Ureter (tissue), 1 donor: ENCODE results near the gene DESI2. TPM values are rescaled to one million over a fixed set of nuclear protein-coding genes. Genes with fewer than 3 reads are reported as not detected.
"Not testable (repeated sequence)": the region's sequence is repeated elsewhere in the genome, so short reads cannot be mapped to it uniquely, and the experiment has no call there.

ENCODE experiments used
- DNase-seq: peaks from one replicate; pipeline ENCODE4 v3.0.0-alpha.2; 2020; ENCODE audit warnings: low spot score
- total RNA-seq: library from RNA; stranded (reverse); gene quantifications from one replicate; pipeline ENCODE4 v1.2.4, GENCODE V29; 2023
- donor health status: DM: yes; HTN: yes; CAD: no.

DESI2 gene
- total RNA-seq, 1 donor from 2014 or later = 22.1 TPM

DNA sequence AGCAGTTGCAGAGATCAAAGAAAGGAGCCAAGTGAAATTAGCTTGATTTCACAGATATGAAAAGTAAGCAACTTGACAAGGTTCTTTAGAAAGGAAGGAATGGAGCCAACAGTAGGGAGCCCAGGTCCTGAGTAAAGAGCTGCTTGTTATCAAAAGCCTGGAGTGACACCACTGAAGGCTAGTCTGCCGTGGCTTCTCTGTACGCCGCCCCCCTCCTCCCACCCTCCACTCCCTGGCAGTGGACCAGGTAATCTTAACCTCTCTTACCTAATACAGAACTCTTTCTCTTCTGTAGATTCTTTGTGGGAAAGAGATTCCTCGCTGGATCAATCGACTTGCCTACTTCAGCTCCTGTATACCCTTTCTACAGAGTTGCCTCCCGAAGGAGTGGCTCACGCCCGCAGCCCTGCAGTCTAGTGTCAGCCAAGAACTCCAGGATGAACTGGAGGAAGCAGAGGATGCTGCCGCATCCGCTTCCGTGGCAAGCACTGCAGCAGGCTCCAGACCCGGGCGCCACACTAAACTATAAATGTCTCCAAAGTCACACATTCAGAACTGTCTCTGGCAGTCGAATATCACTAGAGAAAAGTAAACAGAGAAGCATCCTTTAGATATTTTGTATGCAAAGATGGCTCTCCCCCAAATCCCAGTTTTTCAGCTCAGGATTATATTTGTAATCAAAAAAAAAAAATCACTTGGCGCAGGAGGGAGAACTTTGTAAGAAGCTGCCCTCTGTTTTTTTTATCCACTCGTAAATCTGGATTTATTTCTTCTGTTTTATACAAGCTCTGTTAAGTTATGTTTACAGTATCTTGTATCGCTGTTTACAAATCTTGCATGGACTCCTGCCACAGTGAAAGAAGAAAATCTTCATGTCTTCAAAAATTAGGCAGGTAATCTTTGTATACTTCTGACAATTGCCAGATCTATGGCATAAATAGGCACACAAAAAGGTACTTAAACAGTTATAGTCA is 52.6 kb downstream of the DESI2 start:
- no peak for DNase-seq

DNA sequence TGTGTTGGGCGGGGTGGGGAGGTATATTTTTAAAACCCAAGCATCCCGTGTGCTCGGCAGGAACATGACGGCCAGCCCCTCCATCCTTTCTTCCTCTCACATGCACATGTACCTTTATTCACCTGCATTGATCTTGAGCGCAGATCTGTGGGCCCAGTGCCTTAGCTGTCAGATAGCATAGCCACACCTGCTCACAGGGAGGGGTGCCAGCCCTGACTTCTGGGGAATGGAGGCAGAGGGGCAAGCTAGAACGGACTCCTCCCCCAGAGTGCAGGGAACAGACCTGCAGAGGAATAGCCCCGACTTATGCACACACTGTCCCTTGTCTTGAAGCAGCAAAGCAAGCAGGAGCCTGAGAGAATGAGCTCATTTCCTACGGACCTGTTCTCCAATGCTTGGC is 56.1 kb downstream of the DESI2 start:
- DNase-seq = no peak

DNA sequence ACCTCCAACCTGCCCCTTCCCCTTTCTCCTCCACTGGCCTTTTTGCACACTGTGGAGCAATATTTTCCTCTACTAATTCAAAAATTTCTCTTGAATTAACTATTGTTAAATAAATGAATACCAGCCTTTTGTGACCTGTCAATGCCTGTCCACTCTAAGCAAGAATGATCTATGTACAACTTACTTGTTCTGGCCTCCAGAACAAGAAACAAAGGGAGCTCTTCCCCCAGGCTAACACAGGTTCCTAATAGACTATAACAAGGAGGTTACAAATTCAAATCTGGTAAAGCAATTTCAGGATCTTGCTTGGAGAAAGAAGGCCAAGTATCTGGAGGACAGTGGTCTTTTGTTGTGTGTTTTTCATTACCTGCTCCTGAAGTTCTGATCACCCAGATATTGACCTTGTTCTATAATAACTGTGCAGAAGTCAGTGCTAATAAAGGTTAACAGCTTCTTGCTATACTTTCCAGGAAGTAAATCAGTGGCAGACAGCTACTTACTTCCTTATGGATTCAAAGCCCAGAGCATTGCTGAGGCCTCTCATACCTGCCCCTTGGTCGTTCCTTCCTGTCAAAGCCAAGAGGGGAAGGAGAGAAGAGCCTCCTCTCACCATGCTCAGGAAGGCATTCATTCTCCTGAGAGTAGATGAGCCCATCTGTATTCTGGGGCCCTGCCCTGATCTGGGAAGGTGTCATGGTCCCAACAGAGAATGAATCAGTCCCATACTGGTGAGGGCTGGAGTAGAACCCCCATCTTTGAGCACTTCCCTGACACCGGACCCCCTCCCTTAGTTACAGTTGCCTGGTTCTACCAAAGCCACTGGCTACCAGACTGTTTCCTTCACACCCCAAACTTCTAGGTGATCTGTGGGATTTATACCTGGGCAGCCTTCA is 56.8 kb downstream of the DESI2 start:
- DNase-seq = no peak

GRCh38 chr1:244710474-244711062 is 57.6 kb downstream of the DESI2 start:
- no peak for DNase-seq

DNA sequence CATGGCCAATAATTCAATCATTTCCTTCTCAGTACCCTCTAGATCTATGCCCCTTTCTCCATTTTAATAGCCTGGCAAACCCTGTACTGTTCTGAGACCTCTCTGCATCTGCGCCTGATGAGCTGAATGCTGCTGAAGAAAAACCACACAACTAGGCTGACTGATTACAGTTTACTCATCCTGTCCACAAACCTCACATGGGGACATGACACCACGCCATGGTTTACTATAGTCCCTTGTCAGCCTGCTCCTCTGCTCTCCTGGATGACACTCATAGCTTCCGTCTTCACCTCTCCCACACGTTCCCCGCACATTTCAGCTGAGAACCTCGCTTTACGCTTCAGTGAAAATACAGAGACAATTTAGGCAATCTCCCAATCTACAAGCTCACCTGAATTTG is 59.7 kb downstream of the DESI2 start:
- DNase-seq = no peak

DNA sequence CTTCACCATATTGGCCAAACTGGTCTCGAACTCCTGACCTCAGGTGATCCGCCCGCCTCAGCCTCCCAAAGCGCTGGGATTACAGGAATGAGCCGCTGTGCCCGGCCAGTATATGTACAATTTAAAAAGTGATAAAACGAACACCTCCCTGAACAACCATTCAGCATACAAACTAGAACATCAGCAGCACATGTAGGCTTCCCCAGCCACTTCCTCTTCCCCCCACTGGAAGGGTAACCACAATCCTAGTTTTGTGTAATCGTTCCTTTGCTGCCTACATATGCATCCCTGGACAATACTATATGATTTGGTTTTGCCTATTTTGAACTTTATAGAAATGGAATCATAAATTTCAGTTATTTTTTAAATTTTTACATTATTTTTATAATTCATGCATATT is 60.4 kb downstream of the DESI2 start:
- no peak for DNase-seq

- DNase-seq = no peak
These were observed 75.0 kb downstream of the DESI2 start for GRCh38 chr1:244727871-244728474.

GRCh38 chr1:244730153-244730933 is 77.4 kb downstream of the DESI2 start:
- no peak for DNase-seq

GRCh38 chr1:244730934-244731434 is 78.1 kb downstream of the DESI2 start:
- no peak for DNase-seq

DNA sequence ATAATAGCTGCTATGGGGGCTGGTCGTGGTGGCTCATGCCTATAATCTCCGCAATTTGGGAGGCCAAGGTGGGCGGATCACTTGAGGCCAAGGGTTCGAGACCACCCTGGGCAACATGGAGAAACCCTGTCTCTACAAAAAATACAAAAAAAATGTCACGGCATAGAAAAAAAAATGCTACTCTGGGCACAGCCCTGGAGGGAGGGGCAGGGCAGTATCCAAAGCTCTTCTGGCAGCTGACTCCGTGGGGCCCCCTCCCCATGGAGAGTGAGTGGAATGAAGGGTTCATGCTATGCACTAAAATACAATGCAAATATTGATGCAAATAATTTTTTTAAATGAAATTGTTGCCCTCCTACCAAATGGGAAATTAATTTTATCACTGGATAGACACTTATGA is 78.7 kb downstream of the DESI2 start:
- no peak for DNase-seq

- DNase-seq = no peak
These were observed 80.0 kb downstream of the DESI2 start for GRCh38 chr1:244732851-244733450.

DNA sequence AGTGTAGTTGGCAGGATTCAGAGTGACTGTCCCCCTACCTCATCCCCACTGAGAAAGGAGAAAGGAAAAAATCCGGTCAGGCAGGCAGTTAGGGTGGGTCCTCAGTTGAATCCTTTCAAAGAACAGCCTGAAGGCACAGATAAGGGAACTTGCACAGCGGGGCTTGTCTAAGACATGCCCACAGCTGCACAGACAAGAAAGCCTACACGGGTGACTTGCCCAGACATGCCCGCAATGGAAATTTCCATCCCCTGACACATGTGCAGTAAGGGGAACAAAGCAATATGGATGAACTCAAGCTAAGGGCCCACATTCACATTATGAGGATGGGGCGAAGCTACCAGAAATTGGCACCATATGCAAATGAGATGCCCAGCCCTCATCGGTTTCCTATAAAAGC is 82.5 kb downstream of the DESI2 start:
- DNase-seq = no peak

- DNase-seq = no peak
These were observed 83.1 kb downstream of the DESI2 start for GRCh38 chr1:244735876-244736561.

DNA sequence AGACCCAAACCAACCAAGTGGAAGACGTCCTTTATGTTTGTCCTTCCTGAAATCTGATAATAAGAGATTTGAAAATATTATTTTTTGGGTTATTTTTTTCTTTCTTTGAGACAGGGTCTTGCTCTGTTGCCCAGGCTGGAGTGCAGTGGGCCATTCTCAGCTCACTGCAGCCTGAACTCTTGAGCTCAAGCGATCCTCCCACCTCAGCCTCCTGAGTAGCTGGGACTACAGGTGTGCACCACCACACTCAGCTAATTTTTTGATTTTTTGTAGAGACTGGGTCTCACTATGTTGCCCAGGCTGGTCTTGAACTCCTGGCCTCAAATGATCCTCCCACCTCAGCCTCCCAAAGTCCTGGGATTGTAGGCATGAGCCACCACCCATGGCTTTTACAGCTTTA is 86.2 kb downstream of the DESI2 start:
- DNase-seq = not testable (repeated sequence)

DNA sequence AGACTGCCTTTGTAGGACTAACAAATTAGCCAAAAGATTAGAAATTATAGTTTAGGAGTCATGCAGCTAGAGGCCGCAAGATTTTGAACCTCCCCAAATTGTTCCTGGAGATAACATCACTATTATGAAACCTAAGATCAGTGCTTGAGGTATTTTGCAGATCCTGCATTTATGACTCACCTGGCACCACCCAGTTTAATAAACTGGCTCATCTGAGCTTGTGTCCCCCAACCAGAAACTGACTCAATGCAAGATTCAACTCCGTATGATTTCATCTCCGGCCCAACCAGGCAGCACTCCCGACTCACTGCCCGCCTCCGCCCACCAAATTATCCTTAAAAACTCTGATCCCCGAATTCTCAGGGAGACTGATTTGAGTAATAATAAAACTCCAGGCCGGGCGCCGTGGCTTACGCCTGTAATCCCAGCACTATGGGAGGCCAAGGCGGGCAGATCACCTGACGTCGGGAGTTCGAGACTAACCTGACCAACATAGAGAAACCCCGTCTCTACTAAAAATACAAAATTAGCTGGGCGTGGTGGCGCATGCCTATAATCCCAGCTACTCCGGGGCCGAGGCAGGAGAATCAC is 87.2 kb downstream of the DESI2 start:
- not testable (repeated sequence) for DNase-seq

GRCh38 chr1:244741692-244742091 is 88.8 kb downstream of the DESI2 start:
- no peak for DNase-seq

DNA sequence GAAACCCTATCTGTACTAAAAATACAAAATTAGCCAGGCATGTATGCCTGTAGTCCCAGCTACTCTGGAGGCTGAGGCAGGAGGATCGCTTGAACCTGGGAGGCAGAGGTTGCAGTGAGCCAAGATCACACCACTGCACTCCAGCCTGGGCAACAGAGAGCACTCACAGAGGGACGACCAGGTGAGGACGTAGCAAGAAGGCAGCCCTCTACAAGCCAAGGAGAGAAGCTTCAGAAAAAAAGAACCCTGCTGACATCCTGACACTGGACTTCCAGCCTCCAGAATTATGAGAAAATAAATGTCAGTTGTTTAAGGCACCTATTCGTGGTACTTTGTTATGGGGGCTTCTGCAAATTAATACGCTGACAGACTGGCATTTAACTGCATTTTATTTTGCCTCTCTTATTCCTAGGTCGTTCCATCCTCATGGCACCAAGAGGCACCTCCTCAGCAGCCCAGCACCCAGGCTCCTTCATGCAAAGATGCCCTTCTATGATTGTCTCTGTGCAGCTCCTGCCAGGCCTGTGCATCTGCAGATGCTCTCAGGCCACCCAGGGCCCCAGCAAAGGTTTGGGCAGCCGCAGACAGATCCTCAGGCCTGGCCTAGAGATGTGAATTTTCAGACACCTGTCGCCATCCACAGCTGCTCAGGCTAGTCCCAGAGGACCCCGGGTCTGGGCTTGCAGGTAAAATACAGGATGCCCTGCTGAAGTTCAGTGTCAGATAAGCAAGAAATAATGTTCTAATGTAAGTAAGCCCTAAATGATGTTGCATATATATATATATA is 96.5 kb downstream of the DESI2 start:
- DNase-seq = no peak

DNA sequence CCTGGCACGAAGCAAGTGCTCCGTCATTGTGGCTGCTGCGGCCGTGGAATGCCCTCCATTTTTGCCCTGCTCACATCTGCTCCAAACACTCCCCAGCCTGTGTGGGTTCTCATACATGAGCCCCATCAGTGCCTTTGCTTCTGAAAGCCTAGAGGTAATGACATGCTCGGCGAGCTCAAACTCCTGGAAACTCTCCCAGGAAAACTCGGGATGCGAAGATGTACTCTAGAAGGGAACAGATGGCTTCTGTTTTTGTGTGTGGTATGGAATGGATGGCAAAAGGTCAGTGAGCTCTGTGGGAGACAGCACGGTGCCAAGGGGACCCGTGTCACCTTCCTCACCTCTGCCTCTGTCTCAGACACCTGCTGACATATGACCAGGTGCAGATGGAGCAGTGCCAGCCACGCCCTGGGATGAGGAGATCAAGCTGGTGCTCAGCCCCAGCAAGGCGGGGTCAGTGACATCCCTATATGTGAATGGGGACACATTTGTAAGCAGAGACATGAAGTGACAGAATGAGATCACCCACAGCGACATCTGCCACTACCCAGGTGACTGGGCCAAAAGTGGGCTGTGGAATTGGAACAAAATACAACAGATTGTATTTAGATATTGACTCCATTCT is 98.5 kb downstream of the DESI2 start:
- no peak for DNase-seq
